GM23338 (cell line): ENCODE results near the gene TDRD7. TPM values are rescaled to one million over a fixed set of nuclear protein-coding genes. Genes with fewer than 3 reads are reported as not detected.

Experiments used
- ATAC-seq: fragments of 200-7000 bp; cut with Tn5 transposase; 3 replicates; pipeline ENCODE4 v1.9.1; 2020
- DNase-seq: peaks from one replicate; pipeline ENCODE4 v3.0.0-alpha.2; 2015; ENCODE audit warnings: low spot score
- H2AFZ ChIP-seq: fragments of 200-600 bp; sonication (generic); 2 replicates; pipeline ENCODE4 v1.8.0; 2016; ENCODE audit warnings: antibody characterized with exemption, mild to moderate bottlenecking, moderate library complexity
- H3F3A ChIP-seq: fragments of 200-600 bp; sonication (generic); replicated peaks from 2 replicates; pipeline ENCODE4 v1.8.0; 2017; ENCODE audit warnings: antibody characterized with exemption, mixed run types, low read depth
- H3K27ac ChIP-seq: fragments of 200-600 bp; sonication (generic); 2 replicates; pipeline ENCODE4 v1.6.1; 2016; ENCODE audit warnings: low read depth
- H3K27me3 ChIP-seq: fragments of 200-600 bp; sonication (generic); 2 replicates; pipeline ENCODE4 v1.8.0; 2016; ENCODE audit warnings: mild to moderate bottlenecking, mixed run types, moderate library complexity; ENCODE audit not compliant: insufficient read depth
- H3K36me3 ChIP-seq: fragments of 200-600 bp; sonication (generic); 2 replicates; pipeline ENCODE4 v1.8.0; 2016; ENCODE audit warnings: mild to moderate bottlenecking; ENCODE audit not compliant: insufficient read depth
- H3K4me1 ChIP-seq: fragments of 200-600 bp; sonication (generic); 2 replicates; pipeline ENCODE4 v1.8.0; 2016; ENCODE audit warnings: mild to moderate bottlenecking, moderate library complexity; ENCODE audit not compliant: insufficient read depth
- H3K4me2 ChIP-seq: fragments of 200-600 bp; sonication (generic); 2 replicates; pipeline ENCODE4 v1.7.1; 2017; ENCODE audit warnings: mixed run types
- H3K4me3 ChIP-seq: fragments of 200-600 bp; sonication (generic); 2 replicates; pipeline ENCODE4 v1.6.1; 2016; ENCODE audit warnings: mixed run types
- H3K79me2 ChIP-seq: fragments of 200-600 bp; sonication (generic); replicated peaks from 2 replicates; pipeline ENCODE4 v1.8.0; 2017; ENCODE audit warnings: mild to moderate bottlenecking; ENCODE audit not compliant: insufficient read depth
- H3K9me2 ChIP-seq: fragments of 200-600 bp; sonication (generic); 2 replicates; pipeline ENCODE4 v1.8.0; 2017; ENCODE audit not compliant: insufficient read depth
- H4K20me1 ChIP-seq: fragments of 200-600 bp; sonication (generic); replicated peaks from 2 replicates; pipeline ENCODE4 v1.8.0; 2017; ENCODE audit warnings: mild to moderate bottlenecking; ENCODE audit not compliant: insufficient read depth
- H3K27ac Mint-ChIP-seq: 2 replicates; pipeline ENCODE4 v1.8.0; 2020; ENCODE audit warnings: inconsistent platforms, mild to moderate bottlenecking, moderate library complexity, mixed read lengths
- H3K27me3 Mint-ChIP-seq: 3 replicates; pipeline ENCODE4 v1.8.0; 2022; ENCODE audit warnings: low read depth, mild to moderate bottlenecking, moderate library complexity, mixed read lengths, inconsistent platforms; ENCODE audit not compliant: insufficient read depth, poor library complexity
- H3K36me3 Mint-ChIP-seq: 3 replicates; pipeline ENCODE4 v1.8.0; 2021; ENCODE audit warnings: low read depth, mild to moderate bottlenecking, inconsistent platforms, moderate library complexity, mixed read lengths
- H3K4me1 Mint-ChIP-seq: 3 replicates; pipeline ENCODE4 v1.8.0; 2020; ENCODE audit warnings: mild to moderate bottlenecking, inconsistent platforms, mixed read lengths
- H3K4me3 Mint-ChIP-seq: 3 replicates; pipeline ENCODE4 v1.8.0; 2021; ENCODE audit warnings: moderate library complexity, mild to moderate bottlenecking, inconsistent platforms, mixed read lengths
- H3K9me3 Mint-ChIP-seq: 3 replicates; pipeline ENCODE4 v1.8.0; 2020; ENCODE audit warnings: moderate library complexity, mild to moderate bottlenecking, inconsistent platforms, mixed read lengths
- CREB1 ChIP-seq: fragments of 250-450 bp; sonication (Bioruptor Pico); IDR thresholded peaks from 2 replicates; pipeline ENCODE4 v1.5.0; 2020; ENCODE audit warnings: low read depth, mild to moderate bottlenecking, moderate library complexity
- CTCF ChIP-seq, 2 experiments: fragments of 200-600 bp in 1 of 2; sonication (generic) in 1 of 2; conservative IDR thresholded peaks; 2 replicates each; pipeline versions ENCODE4 v1.5.1 to v1.6.1; 2016 to 2017; ENCODE audit warnings: antibody characterized with exemption in 2 of 2, low read depth in 2 of 2, mild to moderate bottlenecking in 2 of 2, moderate library complexity in 1 of 2
- ETS1 ChIP-seq: IDR thresholded peaks from 2 replicates; pipeline ENCODE4 v1.6.1; 2016; ENCODE audit warnings: antibody characterized with exemption
- EZH2 ChIP-seq: fragments of 200-600 bp; sonication (generic); IDR thresholded peaks from one replicate; pipeline ENCODE4 v1.8.0; 2017; ENCODE audit warnings: antibody characterized with exemption, mild to moderate bottlenecking, low read depth; ENCODE audit not compliant: unreplicated experiment
- EZH2phosphoT487 ChIP-seq: fragments of 200-600 bp; sonication (generic); IDR thresholded peaks from one replicate; pipeline ENCODE4 v1.8.1; 2018; ENCODE audit warnings: antibody characterized with exemption; ENCODE audit not compliant: unreplicated experiment
- JUNB ChIP-seq: IDR thresholded peaks from one replicate; pipeline ENCODE4 v1.6.1; 2016; ENCODE audit warnings: antibody characterized with exemption; ENCODE audit not compliant: unreplicated experiment
- NANOG ChIP-seq: IDR thresholded peaks from 2 replicates; pipeline ENCODE4 v1.6.1; 2016; ENCODE audit warnings: antibody characterized with exemption, borderline replicate concordance
- POLR2AphosphoS5 ChIP-seq: IDR thresholded peaks from 2 replicates; pipeline ENCODE4 v1.6.1; 2016; ENCODE audit warnings: antibody characterized with exemption, low read depth
- REST ChIP-seq: IDR thresholded peaks from one replicate; pipeline ENCODE4 v1.6.1; 2018; ENCODE audit warnings: antibody characterized with exemption; ENCODE audit not compliant: unreplicated experiment
- STAT1 ChIP-seq: IDR thresholded peaks from one replicate; pipeline ENCODE4 v1.6.1; 2016; ENCODE audit warnings: antibody characterized with exemption; ENCODE audit not compliant: unreplicated experiment
- ZNF114 ChIP-seq: fragments of 250-450 bp; sonication (Bioruptor Pico); IDR thresholded peaks from 2 replicates; pipeline ENCODE4 v1.5.0; 2020; ENCODE audit warnings: mild to moderate bottlenecking, moderate library complexity
- ZNF331 ChIP-seq: fragments of 250-450 bp; sonication (Bioruptor Pico); IDR thresholded peaks from 2 replicates; pipeline ENCODE4 v1.5.0; 2020; ENCODE audit warnings: low read depth, mild to moderate bottlenecking, moderate library complexity
- ZNF462 ChIP-seq: fragments of 250-450 bp; sonication (Bioruptor Pico); IDR thresholded peaks from 2 replicates; pipeline ENCODE4 v1.5.0; 2020; ENCODE audit warnings: mild to moderate bottlenecking, moderate library complexity
- polyA plus RNA-seq: library from polyadenylated mRNA; unstranded; fragments of >200 nt; fragmentation: Nextera tagmentation; extraction: Ambion mirVana; gene quantifications from 2 replicates; pipeline ENCODE4 v1.2.1, GENCODE V29; 2016
- total RNA-seq: library from RNA; depleted of rRNA; stranded (reverse); fragments of >200 nt; shearing (Covaris generic); gene quantifications from 2 replicates; pipeline ENCODE4 v1.2.3, GENCODE V29; 2014

Gene TDRD7
- total and polyA plus RNA-seq, 2 experiments from 2014 or later = 1.7 to 3.1 TPM

- Mint-ChIP-seq H3K36me3 (peaks cover 48% of the 10 kb centered on the region), H3K9me3 (peaks cover 22% of the 10 kb centered on the region), H3K27ac (no peak overlapping the region), H3K4me3 (no peak overlapping the region), H3K4me1 (peaks cover 17% of the 10 kb centered on the region), H3K27me3 (peaks cover 6% of the 10 kb centered on the region)
- no peaks in the 10 kb centered on the region for H4K20me1 ChIP-seq
- ATAC-seq = no peak
- H3K27ac ChIP-seq = no peak overlapping the region
- H3K4me1 ChIP-seq = no peaks in the 10 kb centered on the region
- no peak overlapping the region for H2AFZ ChIP-seq
- H3F3A ChIP-seq = no peaks in the 10 kb centered on the region
- H3K27me3 ChIP-seq = no peaks in the 10 kb centered on the region
- no peaks in the 10 kb centered on the region for H3K36me3 ChIP-seq
- no peak for DNase-seq
- TF ChIP-seq EZH2 (no peak), ZNF331 (CRISPR knock-in tag) (no peak), ZNF114 (no peak), REST (no peak), ZNF462 (CRISPR knock-in tag) (no peak), CTCF (conservative IDR thresholded peaks at IDR 0.05; ENCODE audit: low read depth in 2 of 2) (no peak), POLR2AphosphoS5 (no peak), NANOG (no peak), ETS1 (no peak), EZH2phosphoT487 (no peak), JUNB (no peak), CREB1 (CRISPR knock-in tag) (no peak), STAT1 (no peak)
- no peak overlapping the region for H3K4me2 ChIP-seq
- no peaks in the 10 kb centered on the region for H3K79me2 ChIP-seq
- no peak overlapping the region for H3K4me3 ChIP-seq
- H3K9me2 ChIP-seq = peaks cover 11% of the 10 kb centered on the region
These were observed 46.3 kb upstream of the TDRD7 start for GRCh38 chr9:97365634-97366033.
